Immature natural killer cell (primary cell): Measurements from ENCODE around the gene NKD2. TPM values are rescaled to one million over a fixed set of nuclear protein-coding genes. Genes with fewer than 3 reads are reported as not detected.
A peak's percentile ranks its signal among the peaks of the same experiment; 100 is the strongest.

Experiments used
- DNase-seq, 3 donors: peaks; one replicate each; pipeline ENCODE4 v3.0.0; 2022; ENCODE audit warnings: mixed read lengths in 1 of 3
- H3K27ac Mint-ChIP-seq, 6 donors: one replicate each; pipeline ENCODE4 v1.8.0; 2020; ENCODE audit warnings: mixed read lengths in 6 of 6, mild to moderate bottlenecking in 5 of 6, inconsistent platforms in 4 of 6, moderate library complexity in 3 of 6
- H3K27me3 Mint-ChIP-seq, 3 donors: one replicate each; pipeline ENCODE4 v1.8.0; 2020 to 2021; ENCODE audit warnings: low read depth in 3 of 3, mild to moderate bottlenecking in 3 of 3, mixed read lengths in 3 of 3, moderate library complexity in 3 of 3, inconsistent platforms in 1 of 3
- H3K36me3 Mint-ChIP-seq, 3 donors: one replicate each; pipeline ENCODE4 v1.8.0; 2020; ENCODE audit warnings: mixed read lengths in 3 of 3, inconsistent platforms in 2 of 3, mild to moderate bottlenecking in 2 of 3
- H3K4me1 Mint-ChIP-seq, 2 donors: one replicate each; pipeline ENCODE4 v1.8.0; 2020; ENCODE audit warnings: inconsistent platforms in 2 of 2, mild to moderate bottlenecking in 2 of 2, mixed read lengths in 2 of 2, moderate library complexity in 1 of 2
- H3K4me3 Mint-ChIP-seq, 5 donors: one replicate each; pipeline ENCODE4 v1.8.0; 2020; ENCODE audit warnings: mild to moderate bottlenecking in 5 of 5, mixed read lengths in 5 of 5, inconsistent platforms in 3 of 5, moderate library complexity in 3 of 5
- H3K9me3 Mint-ChIP-seq, 6 donors: one replicate each; pipeline ENCODE4 v1.8.0; 2020; ENCODE audit warnings: mild to moderate bottlenecking in 6 of 6, mixed read lengths in 6 of 6, inconsistent platforms in 4 of 6, moderate library complexity in 3 of 6
- polyA plus RNA-seq, 3 donors: library from polyadenylated mRNA; unstranded; fragments of 300-500 nt; fragmentation: Illumina TruSeq; gene quantifications; one replicate each; pipeline ENCODE4 v1.2.3, GENCODE V29; 2021

NKD2 gene
- polyA plus RNA-seq, result not detected

- peak; percentile 36 to 38 (median 37) for DNase-seq
- peaks cover 0 to 2% (median 0%) of the 10 kb centered on the region in 6 donors for H3K9me3 Mint-ChIP-seq
- H3K36me3 Mint-ChIP-seq, result no peaks in the 10 kb centered on the region
- peak within 1 kb of the TSS; percentile 65 to 78 (median 71) for H3K4me3 Mint-ChIP-seq
- no peak within 1 kb of the TSS for H3K27ac Mint-ChIP-seq
- peaks cover 8 to 29% (median 17%) of the 10 kb centered on the region in 3 donors for H3K27me3 Mint-ChIP-seq
- peaks cover 0 to 10% of the 10 kb centered on the region in 2 donors for H3K4me1 Mint-ChIP-seq
These were observed at the start of gene NKD2 for GRCh38 chr5:1008451-1009358. NKD2 (plus strand) TSS chr5:1008802; CDS start chr5:1009058, 256 bp downstream.

- Mint-ChIP-seq H3K4me3 (peak overlapping the region in 4 of 5 donors; percentile 55 to 79 (median 70)), H3K27ac (peak overlapping the region in 5 of 6 donors; percentile 57 to 89 (median 71)), H3K4me1 (peaks cover 36 to 38% of the 10 kb centered on the region in 2 donors), H3K27me3 (peaks cover 17 to 29% (median 23%) of the 10 kb centered on the region in 3 donors), H3K36me3 (peaks cover 0 to 5% (median 0%) of the 10 kb centered on the region in 3 donors), H3K9me3 (no peaks in the 10 kb centered on the region)
- DNase-seq, result no peak
These were observed 48.7 kb upstream of the NKD2 start for GRCh38 chr5:959581-960531.

- Mint-ChIP-seq H3K27me3 (peaks cover 18 to 26% (median 22%) of the 10 kb centered on the region in 3 donors), H3K27ac (peak overlapping the region in 5 of 6 donors; percentile 57 to 89 (median 71)), H3K36me3 (no peaks in the 10 kb centered on the region), H3K4me1 (peaks cover 34 to 38% of the 10 kb centered on the region in 2 donors), H3K4me3 (peak overlapping the region in 4 of 5 donors; percentile 55 to 79 (median 70)), H3K9me3 (peaks cover 0 to under 1% (median 0%) of the 10 kb centered on the region in 6 donors)
- peak; percentile 66 to 77 (median 76) for DNase-seq
These were observed 48.1 kb upstream of the NKD2 start for GRCh38 chr5:960551-960950.

- no peak for DNase-seq
- H3K4me3 Mint-ChIP-seq, result peak overlapping the region in 3 of 5 donors; percentile 66 to 79 (median 73)
- no peaks in the 10 kb centered on the region for H3K36me3 Mint-ChIP-seq
- peaks cover 34 to 38% of the 10 kb centered on the region in 2 donors for H3K4me1 Mint-ChIP-seq
- peak overlapping the region in 5 of 6 donors; percentile 46 to 89 (median 70) for H3K27ac Mint-ChIP-seq
- peaks cover 15 to 29% (median 21%) of the 10 kb centered on the region in 3 donors for H3K27me3 Mint-ChIP-seq
- peaks cover 0 to 1% (median 0%) of the 10 kb centered on the region in 6 donors for H3K9me3 Mint-ChIP-seq
These were observed 47.4 kb upstream of the NKD2 start for GRCh38 chr5:961002-961710.

GRCh38 chr5:961711-962240 is 46.8 kb upstream of the NKD2 start:
- Mint-ChIP-seq H3K27me3 (peaks cover 12 to 29% (median 20%) of the 10 kb centered on the region in 3 donors), H3K4me3 (no peak overlapping the region), H3K9me3 (peaks cover 0 to 1% (median 0%) of the 10 kb centered on the region in 6 donors), H3K36me3 (no peaks in the 10 kb centered on the region), H3K4me1 (peaks cover 31 to 34% of the 10 kb centered on the region in 2 donors), H3K27ac (no peak overlapping the region)
- no peak for DNase-seq

- peak overlapping the region in 1 of 6 donors; percentile 42 for H3K27ac Mint-ChIP-seq
- H3K27me3 Mint-ChIP-seq, result peaks cover 13 to 27% (median 16%) of the 10 kb centered on the region in 3 donors
- peaks cover 0 to 1% (median 0%) of the 10 kb centered on the region in 6 donors for H3K9me3 Mint-ChIP-seq
- H3K36me3 Mint-ChIP-seq, result no peaks in the 10 kb centered on the region
- H3K4me1 Mint-ChIP-seq, result peaks cover 25 to 28% of the 10 kb centered on the region in 2 donors
- no peak overlapping the region for H3K4me3 Mint-ChIP-seq
- DNase-seq, result no peak
These were observed 46.2 kb upstream of the NKD2 start for GRCh38 chr5:962386-962785.

GRCh38 chr5:962801-963200 is 45.8 kb upstream of the NKD2 start:
- H3K4me1 Mint-ChIP-seq, result peaks cover 21 to 24% of the 10 kb centered on the region in 2 donors
- no peak for DNase-seq
- H3K36me3 Mint-ChIP-seq, result no peaks in the 10 kb centered on the region
- H3K27ac Mint-ChIP-seq, result peak overlapping the region in 2 of 6 donors; percentile 28 to 45
- peaks cover 11 to 22% (median 12%) of the 10 kb centered on the region in 3 donors for H3K27me3 Mint-ChIP-seq
- H3K9me3 Mint-ChIP-seq, result peaks cover 0 to 1% (median 0%) of the 10 kb centered on the region in 6 donors
- no peak overlapping the region for H3K4me3 Mint-ChIP-seq

- Mint-ChIP-seq H3K27me3 (peaks cover 12 to 23% (median 14%) of the 10 kb centered on the region in 3 donors), H3K36me3 (no peaks in the 10 kb centered on the region), H3K4me1 (peaks cover 18 to 21% of the 10 kb centered on the region in 2 donors), H3K9me3 (peaks cover 0 to 1% (median 0%) of the 10 kb centered on the region in 6 donors), H3K27ac (peak overlapping the region; percentile 69 to 93 (median 82)), H3K4me3 (peak overlapping the region in 4 of 5 donors; percentile 44 to 81 (median 70))
- no peak for DNase-seq
These were observed 45.3 kb upstream of the NKD2 start for GRCh38 chr5:963310-963672.

- DNase-seq, result peak; percentile 57 to 73 (median 71)
- peaks cover 18 to 21% of the 10 kb centered on the region in 2 donors for H3K4me1 Mint-ChIP-seq
- H3K36me3 Mint-ChIP-seq, result no peaks in the 10 kb centered on the region
- H3K27ac Mint-ChIP-seq, result peak overlapping the region; percentile 69 to 93 (median 82)
- peaks cover 12 to 25% (median 16%) of the 10 kb centered on the region in 3 donors for H3K27me3 Mint-ChIP-seq
- peaks cover 0 to 1% (median 0%) of the 10 kb centered on the region in 6 donors for H3K9me3 Mint-ChIP-seq
- peak overlapping the region; percentile 35 to 81 (median 68) for H3K4me3 Mint-ChIP-seq
These were observed 44.7 kb upstream of the NKD2 start for GRCh38 chr5:963673-964531.

GRCh38 chr5:964821-965220 is 43.8 kb upstream of the NKD2 start:
- Mint-ChIP-seq H3K36me3 (no peaks in the 10 kb centered on the region), H3K9me3 (peaks cover 0 to 1% (median 0%) of the 10 kb centered on the region in 6 donors), H3K4me3 (no peak overlapping the region), H3K4me1 (peaks cover 18 to 21% of the 10 kb centered on the region in 2 donors), H3K27ac (peak overlapping the region in 1 of 6 donors; percentile 24), H3K27me3 (peaks cover 8 to 24% (median 23%) of the 10 kb centered on the region in 3 donors)
- DNase-seq, result no peak

GRCh38 chr5:965604-966344 is 42.8 kb upstream of the NKD2 start:
- Mint-ChIP-seq H3K27me3 (peaks cover 8 to 27% (median 19%) of the 10 kb centered on the region in 3 donors), H3K4me3 (no peak overlapping the region), H3K4me1 (peaks cover 13 to 14% of the 10 kb centered on the region in 2 donors), H3K36me3 (no peaks in the 10 kb centered on the region), H3K9me3 (peaks cover 0 to 1% (median 0%) of the 10 kb centered on the region in 6 donors), H3K27ac (no peak overlapping the region)
- DNase-seq, result no peak
